B cell (primary cell): Measurements from ENCODE around the gene NR1H2. TPM values are rescaled to one million over a fixed set of nuclear protein-coding genes. Genes with fewer than 3 reads are reported as not detected.
A peak's percentile ranks its signal among the peaks of the same experiment; 100 is the strongest.

Experiments used
- ATAC-seq: fragments of 200-7000 bp; cut with Tn5 transposase; one replicate; pipeline ENCODE4 v1.10.0; 2021; ENCODE audit warnings: low read depth, mild to moderate bottlenecking, moderate number of reproducible peaks, moderate library complexity
- CTCF ChIA-PET: fragments of 350-600 bp; sonication (Branson Sonifier 250); formaldehyde crosslinking; loops from one replicate; lab custom pipeline; 2021; ENCODE audit warnings: antibody characterized with exemption, inconsistent platforms; lab: Charles Lee
- POLR2A ChIA-PET: fragments of 350-600 bp; sonication (Branson Sonifier 250); formaldehyde crosslinking; loops from one replicate; lab custom pipeline; 2021; ENCODE audit warnings: antibody characterized with exemption; lab: Charles Lee
- DNase-seq: peaks from one replicate; pipeline ENCODE4 v3.0.0; 2013
- H2AFZ ChIP-seq: 2 replicates; pipeline ENCODE4 v1.6.1; 2012; ENCODE audit warnings: mild to moderate bottlenecking, low read depth, low read length; ENCODE audit not compliant: insufficient read depth, poor library complexity, severe bottlenecking
- H3K27ac ChIP-seq, 2 donors: 1 replicate in 1 of 2; 2 replicates in 1 of 2; pipeline ENCODE4 v1.5.1; 2012 to 2013; ENCODE audit warnings: low read length in 2 of 2, mild to moderate bottlenecking in 2 of 2, moderate library complexity in 1 of 2
- H3K27me3 ChIP-seq, 4 experiments: fragments of 200-600 bp in 1 of 4; sonication (generic) in 1 of 4; replicated peaks in 1 of 4; 1 replicate in 2 of 4; 2 replicates in 2 of 4; pipeline versions ENCODE4 v1.6.1 to v1.7.0; 2013 to 2016; ENCODE audit warnings: low read length in 3 of 4, mild to moderate bottlenecking in 2 of 4, mixed read lengths in 1 of 4, moderate library complexity in 1 of 4; ENCODE audit not compliant: insufficient read depth in 4 of 4, control insufficient read depth in 3 of 4; ENCODE audit errors: control extremely low read depth in 1 of 4
- H3K36me3 ChIP-seq, 2 experiments: replicated peaks in 1 of 2; 1 replicate in 1 of 2; 2 replicates in 1 of 2; pipeline versions ENCODE4 v1.6.1 to v1.7.1; 2013; ENCODE audit warnings: low read length in 1 of 2; ENCODE audit not compliant: insufficient read depth in 2 of 2, control insufficient read depth in 1 of 2; ENCODE audit errors: control extremely low read depth in 1 of 2, extremely low read depth in 1 of 2
- H3K4me1 ChIP-seq, 2 donors: fragments of 200-600 bp in 1 of 2; sonication (generic) in 1 of 2; 1 replicate in 1 of 2; 2 replicates in 1 of 2; pipeline versions ENCODE4 v1.5.1 to v1.6.1; 2013 to 2017; ENCODE audit warnings: low read length in 2 of 2; ENCODE audit not compliant: control insufficient read depth in 2 of 2, insufficient read depth in 2 of 2
- H3K4me2 ChIP-seq: replicated peaks from 2 replicates; pipeline ENCODE3; 2012; ENCODE audit warnings: mild to moderate bottlenecking, low read depth, low read length; ENCODE audit not compliant: poor library complexity, severe bottlenecking
- H3K4me3 ChIP-seq, 5 experiments: fragments of 200-600 bp in 1 of 5; sonication (generic) in 1 of 5; 1 replicate in 3 of 5; 2 replicates in 2 of 5; pipeline versions ENCODE4 v1.5.1 to v1.7.0; 2011 to 2016; ENCODE audit warnings: low read length in 4 of 5, mild to moderate bottlenecking in 4 of 5, low read depth in 2 of 5, control low read depth in 1 of 5, moderate library complexity in 1 of 5; ENCODE audit not compliant: insufficient read depth in 1 of 5; ENCODE audit errors: control extremely low read depth in 1 of 5, extremely low read depth in 1 of 5
- H3K79me2 ChIP-seq: fragments of 200-600 bp; sonication (generic); one replicate; pipeline ENCODE4 v1.6.0; 2016; ENCODE audit warnings: low read length; ENCODE audit not compliant: control insufficient read depth, insufficient read depth
- H3K9ac ChIP-seq: fragments of 200-600 bp; sonication (generic); 2 replicates; pipeline ENCODE4 v1.6.1; 2017; ENCODE audit warnings: mild to moderate bottlenecking, low read length, moderate library complexity
- H3K9me3 ChIP-seq, 3 donors: one replicate each; pipeline versions ENCODE4 v1.6.1 to v1.7.1; 2013; ENCODE audit warnings: low read length in 2 of 3; ENCODE audit not compliant: control insufficient read depth in 2 of 3, insufficient read depth in 1 of 3; ENCODE audit errors: control extremely low read depth in 1 of 3
- H4K20me1 ChIP-seq: 2 replicates; pipeline ENCODE4 v1.6.0; 2012; ENCODE audit warnings: mild to moderate bottlenecking, low read length; ENCODE audit not compliant: insufficient read depth, control insufficient read depth, poor library complexity, severe bottlenecking
- H3K27ac Mint-ChIP-seq: one replicate; pipeline ENCODE4 v1.8.0; 2021; ENCODE audit warnings: mixed read lengths
- H3K27me3 Mint-ChIP-seq: one replicate; pipeline ENCODE4 v1.8.0; 2021; ENCODE audit warnings: mixed read lengths
- H3K4me1 Mint-ChIP-seq: one replicate; pipeline ENCODE4 v1.8.0; 2021; ENCODE audit warnings: mixed read lengths
- H3K4me3 Mint-ChIP-seq: one replicate; pipeline ENCODE4 v1.8.0; 2021; ENCODE audit warnings: mixed read lengths
- H3K9me3 Mint-ChIP-seq: one replicate; pipeline ENCODE4 v1.8.0; 2022; ENCODE audit warnings: mixed read lengths; ENCODE audit not compliant: insufficient read depth
- CTCF ChIP-seq: fragments of 200-600 bp; IDR thresholded peaks from one replicate; pipeline ENCODE4 v1.8.0; 2022; ENCODE audit warnings: antibody characterized with exemption, mild to moderate bottlenecking
- EZH2 ChIP-seq: IDR thresholded peaks from 2 replicates; pipeline ENCODE4 v1.6.1; 2012; ENCODE audit warnings: borderline replicate concordance, low read depth, mild to moderate bottlenecking, moderate library complexity, low read length; ENCODE audit not compliant: insufficient read depth, poor library complexity, severe bottlenecking
- WGBS: methylation state at CpG from one replicate; pipeline ENCODE4 v1.1.5; 2013; ENCODE audit warnings: missing lambda C conversion rate; ENCODE audit not compliant: insufficient coverage; 5-methylcytosine and 5-hydroxymethylcytosine counted together
- intact Hi-C: fragments of 100-400 bp; cut with micrococcal nuclease; formaldehyde crosslinking; loops from one replicate; pipeline ENCODE4 v1.10.0; 2022
- polyA plus RNA-seq: library from polyadenylated mRNA; depleted of rRNA; stranded (reverse); fragments of >200 nt; gene quantifications from 2 replicates; pipeline ENCODE4 v1.2.3, GENCODE V29; 2012
- total RNA-seq, 2 donors: library from RNA; stranded (reverse); fragments of 120-200 nt in 1 of 2; gene quantifications; 1 replicate in 1 of 2; 2 replicates in 1 of 2; pipeline versions ENCODE4 v1.2.3 to v1.2.4, GENCODE V29; 2013 to 2022

Gene NR1H2
- total and polyA plus RNA-seq, 2 donors (not counting 1 experiment from before 2014, with no cell fraction given), result 116 to 164 TPM

GRCh38 chr19:50427318-50427925, 51.2 kb downstream of the NR1H2 start:
- H3K4me3 ChIP-seq, result no peak overlapping the region
- peaks cover 54 to 77% of the 10 kb centered on the region in 2 donors for H3K4me1 ChIP-seq
- no peak for TF ChIP-seq CTCF
- no peak for TF ChIP-seq EZH2
- Mint-ChIP-seq H3K27ac (peak overlapping the region; percentile 99), H3K4me3 (peak overlapping the region; percentile 49), H3K4me1 (peaks cover 63% of the 10 kb centered on the region), H3K9me3 (no peaks in the 10 kb centered on the region), H3K27me3 (no peaks in the 10 kb centered on the region)
- DNase-seq, result no peak
- intact Hi-C loops, result no loop called here
- H2AFZ ChIP-seq, result no peak overlapping the region
- H3K9me3 ChIP-seq, result peaks cover 0 to 16% (median 0%) of the 10 kb centered on the region in 3 donors
- H3K4me2 ChIP-seq, result peak overlapping the region; percentile 61
- 90% methylated on average over 17 of the region's 26 CpGs for WGBS
- H3K36me3 ChIP-seq, result peaks cover 2 to 59% of the 10 kb centered on the region in 2 experiments
- no peaks in the 10 kb centered on the region for H3K27me3 ChIP-seq
- no peak overlapping the region for H3K9ac ChIP-seq
- H3K27ac ChIP-seq, result peak overlapping the region; percentile 97 to 99
- peaks cover 35% of the 10 kb centered on the region for H4K20me1 ChIP-seq
- ChIA-PET CTCF (interaction anchor here (0.9 to 3.5 kb wide), 5 partner anchors 8 to 70 kb away, joined by 5 to 9 read pairs (median 6); partner anchors contain the start of gene SPIB), POLR2A (interaction anchor here (1.3 to 6.0 kb wide), 4 partner anchors 10 to 85 kb away, joined by 3 to 96 read pairs (median 6); partner anchors contain the start of gene SPIB)
- no peak for ATAC-seq
- H3K79me2 ChIP-seq, result peaks cover 13% of the 10 kb centered on the region

- Histone ChIP-seq H3K9ac (no peak overlapping the region), H3K36me3 (peaks cover 2 to 54% of the 10 kb centered on the region in 2 experiments), H3K27ac (peak overlapping the region; percentile 97 to 99), H3K4me1 (peaks cover 54 to 77% of the 10 kb centered on the region in 2 donors), H3K9me3 (peaks cover 0 to 16% (median 0%) of the 10 kb centered on the region in 3 donors), H4K20me1 (peaks cover 29% of the 10 kb centered on the region), H3K4me2 (peak overlapping the region; percentile 61), H3K79me2 (peaks cover 7% of the 10 kb centered on the region), H3K4me3 (peak overlapping the region in 1 of 5 experiments; percentile 13), H2AFZ (no peak overlapping the region), H3K27me3 (no peaks in the 10 kb centered on the region)
- WGBS, result 5% methylated on average over 37 of the region's 38 CpGs
- TF ChIP-seq EZH2, result no peak
- TF ChIP-seq CTCF, result no peak
- DNase-seq (peak; percentile 94), ATAC-seq (peak; percentile 25)
- CTCF ChIA-PET, result interaction anchor here (0.6 to 3.5 kb wide), 7 partner anchors 9 to 280 kb away, joined by 3 to 9 read pairs (median 5); partner anchors contain the start of gene SPIB
- POLR2A ChIA-PET, result interaction anchor here (1.3 to 6.0 kb wide), 4 partner anchors 10 to 85 kb away, joined by 3 to 96 read pairs (median 6); partner anchors contain the start of gene SPIB
- peak overlapping the region; percentile 49 for H3K4me3 Mint-ChIP-seq
- peak overlapping the region; percentile 99 for H3K27ac Mint-ChIP-seq
- intact Hi-C loops, result no loop called here
- no peaks in the 10 kb centered on the region for H3K9me3 Mint-ChIP-seq
- H3K4me1 Mint-ChIP-seq, result peaks cover 65% of the 10 kb centered on the region
- H3K27me3 Mint-ChIP-seq, result no peaks in the 10 kb centered on the region
Measured at GRCh38 chr19:50427997-50428425, 51.8 kb downstream of the NR1H2 start.
